ENCODE results near the gene CROCC2. TPM values are rescaled to one million over a fixed set of nuclear protein-coding genes. Genes with fewer than 3 reads are reported as not detected.

The CROCC2 gene
- total RNA-seq, 1 donor from 2014 or later, result not detected

DNA sequence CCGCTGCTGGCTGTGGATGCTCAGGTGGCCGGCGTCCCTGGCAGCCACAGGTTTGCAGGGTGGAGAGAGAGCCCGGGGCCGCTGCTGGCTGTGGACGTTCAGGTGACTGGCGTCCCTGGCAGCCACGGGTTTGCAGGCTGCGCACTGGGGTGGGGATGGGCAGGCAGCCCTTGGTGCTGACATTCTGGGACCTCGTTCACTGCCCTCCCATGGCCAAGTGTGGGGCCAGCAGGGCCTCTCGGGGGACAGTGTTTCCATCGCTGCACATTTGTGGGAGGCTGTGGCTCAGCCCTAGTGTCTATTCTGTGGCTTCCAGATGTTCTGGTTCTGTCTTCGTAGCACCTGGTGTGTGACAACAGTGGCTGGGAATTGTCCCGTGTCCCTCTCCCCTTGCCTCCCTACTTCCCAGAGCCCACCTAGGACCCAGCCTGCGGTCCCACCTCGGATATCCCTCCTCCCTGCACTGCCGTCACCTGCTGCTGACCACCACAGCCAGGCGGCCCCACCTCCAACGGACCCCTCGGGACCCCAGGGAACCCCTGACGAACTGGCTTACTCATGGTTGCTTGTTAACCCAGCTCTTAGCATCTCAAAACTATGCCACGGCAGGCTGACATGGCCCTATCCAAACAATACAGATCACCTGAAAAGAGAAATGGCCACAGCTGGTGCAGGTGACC, 915 bp downstream of the CROCC2 start:
- no peak overlapping the region for H3K4me3 Mint-ChIP-seq (ENCODE audit: unreplicated experiment)

GRCh38 chr2:240909216-240909974, 3.3 kb downstream of the CROCC2 start:
- DNase-seq (ENCODE audit: low spot score), result no peak

More for the DNA sequence above, 915 bp downstream of the CROCC2 start:
- DNase-seq (ENCODE audit: low spot score), result no peak
- Mint-ChIP-seq H3K9me3 (ENCODE audit: low read depth) (no peaks in the 10 kb centered on the region), H3K4me1 (ENCODE audit: low read depth) (no peaks in the 10 kb centered on the region), H3K27me3 (ENCODE audit: low read depth) (peaks cover 38% of the 10 kb centered on the region), H3K27ac (ENCODE audit: unreplicated experiment) (no peak overlapping the region), H3K36me3 (ENCODE audit: low read depth) (no peaks in the 10 kb centered on the region)
- TF ChIP-seq CTCF (IDR thresholded peaks at IDR 0.05), result no peak

GRCh38 chr2:240911641-240912265, 5.6 kb downstream of the CROCC2 start:
- no peak for DNase-seq (ENCODE audit: low spot score)
- H3K9me3 Mint-ChIP-seq (ENCODE audit: low read depth), result no peaks in the 10 kb centered on the region
- TF ChIP-seq CTCF (IDR thresholded peaks at IDR 0.05), result no peak
- peaks cover 19% of the 10 kb centered on the region for H3K27me3 Mint-ChIP-seq (ENCODE audit: low read depth)
- H3K36me3 Mint-ChIP-seq (ENCODE audit: low read depth), result no peaks in the 10 kb centered on the region
- H3K4me3 Mint-ChIP-seq (ENCODE audit: unreplicated experiment), result no peak overlapping the region
- no peak overlapping the region for H3K27ac Mint-ChIP-seq (ENCODE audit: unreplicated experiment)
- peaks cover 10% of the 10 kb centered on the region for H3K4me1 Mint-ChIP-seq (ENCODE audit: low read depth)

More at GRCh38 chr2:240909216-240909974, 3.3 kb downstream of the CROCC2 start:
- Mint-ChIP-seq H3K4me1 (ENCODE audit: low read depth) (peaks cover 10% of the 10 kb centered on the region), H3K27me3 (ENCODE audit: low read depth) (peaks cover 28% of the 10 kb centered on the region), H3K4me3 (ENCODE audit: unreplicated experiment) (no peak overlapping the region), H3K36me3 (ENCODE audit: low read depth) (no peaks in the 10 kb centered on the region), H3K27ac (ENCODE audit: unreplicated experiment) (no peak overlapping the region), H3K9me3 (ENCODE audit: low read depth) (no peaks in the 10 kb centered on the region)
- no peak for TF ChIP-seq CTCF (IDR thresholded peaks at IDR 0.05)

DNA sequence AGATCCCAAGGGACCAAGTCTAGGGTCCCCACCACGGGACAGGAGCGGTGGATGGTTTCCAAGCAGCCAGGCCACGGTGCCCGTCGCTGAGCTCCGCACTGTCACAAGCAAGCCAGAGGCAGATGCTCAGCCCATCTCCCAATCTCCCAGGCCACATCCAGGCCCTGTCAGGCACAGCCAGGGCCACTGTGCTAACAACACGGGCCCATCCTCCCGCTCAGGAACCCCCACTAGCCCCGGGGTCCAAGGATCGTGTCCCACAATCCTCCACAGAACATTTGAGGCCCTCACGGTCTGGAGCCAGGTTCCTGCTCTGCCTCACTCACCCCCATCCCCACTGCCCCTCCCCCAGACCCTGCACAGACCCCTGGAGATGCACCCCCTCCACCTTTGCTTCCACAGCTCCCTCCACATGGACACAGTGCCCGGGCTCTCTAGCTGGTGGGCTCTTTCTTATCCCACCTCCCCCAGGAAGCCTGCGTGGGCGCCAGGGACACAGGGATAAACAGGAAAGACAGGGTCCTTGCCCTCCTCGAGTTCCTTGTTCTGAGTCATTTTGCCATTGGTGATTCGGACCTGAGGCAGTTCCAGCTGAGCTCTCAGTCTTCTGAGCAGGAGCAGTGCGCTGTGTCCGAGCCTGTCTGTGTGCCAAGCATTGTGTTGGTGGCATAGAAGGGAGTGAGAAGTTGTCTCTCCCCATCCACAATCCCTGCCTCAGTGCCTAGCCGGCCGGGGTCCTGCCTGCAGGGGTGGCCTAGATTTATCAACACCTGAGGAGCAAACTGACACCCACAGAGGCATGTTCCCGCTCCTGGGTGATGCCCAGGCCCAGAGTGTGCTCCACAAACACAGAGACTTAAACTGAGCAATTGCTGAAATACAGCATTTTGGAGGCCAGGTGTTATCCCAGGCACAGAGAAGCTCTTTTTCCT, 7.0 kb downstream of the CROCC2 start:
- Mint-ChIP-seq H3K4me3 (ENCODE audit: unreplicated experiment) (no peak overlapping the region), H3K36me3 (ENCODE audit: low read depth) (no peaks in the 10 kb centered on the region), H3K9me3 (ENCODE audit: low read depth) (no peaks in the 10 kb centered on the region), H3K27me3 (ENCODE audit: low read depth) (peaks cover 12% of the 10 kb centered on the region), H3K4me1 (ENCODE audit: low read depth) (peaks cover 10% of the 10 kb centered on the region), H3K27ac (ENCODE audit: unreplicated experiment) (no peak overlapping the region)
- no peak for TF ChIP-seq CTCF (IDR thresholded peaks at IDR 0.05)
- DNase-seq (ENCODE audit: low spot score), result no peak

All from chondrocyte (in vitro differentiated cells).